ENCODE data around the gene MYL9. TPM values are rescaled to one million over a fixed set of nuclear protein-coding genes. Genes with fewer than 3 reads are reported as not detected.

MYL9 gene
- total and polyA plus RNA-seq, 4 donors, result 0.98 to 27.0 (median 7.6) TPM

DNA sequence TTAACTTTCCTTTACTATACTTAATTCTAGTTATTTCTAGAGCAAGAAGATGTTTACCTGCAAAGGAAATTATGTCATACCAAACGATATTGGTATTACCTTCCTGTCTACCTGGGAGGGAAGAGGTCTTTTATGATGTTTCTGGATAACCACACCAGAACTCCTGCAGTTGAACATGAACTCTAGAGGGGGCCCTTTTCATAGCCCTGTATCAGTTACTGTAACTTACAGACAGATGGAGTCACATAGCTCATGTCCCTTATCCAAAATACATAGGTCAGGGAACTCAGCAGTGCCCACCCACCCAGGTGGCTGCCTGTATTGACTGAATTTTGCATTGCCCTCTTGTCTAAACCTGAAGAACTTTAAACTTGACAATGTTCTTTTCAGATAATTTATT, 35.1 kb upstream of the MYL9 start:
- H3K36me3 ChIP-seq (ENCODE audit: control insufficient read depth in 4 of 4, insufficient read depth in 3 of 4, low read depth in 1 of 4, low read length in 3 of 4), result peaks cover 2 to 32% (median 18%) of the 10 kb centered on the region in 4 donors
- DNase-seq (ENCODE audit: low spot score), result no peak
- peak in 1 of 2 donors; percentile 20 for TF ChIP-seq RAD21 (IDR thresholded peaks at IDR 0.05)
- TF ChIP-seq, protein P1, sequence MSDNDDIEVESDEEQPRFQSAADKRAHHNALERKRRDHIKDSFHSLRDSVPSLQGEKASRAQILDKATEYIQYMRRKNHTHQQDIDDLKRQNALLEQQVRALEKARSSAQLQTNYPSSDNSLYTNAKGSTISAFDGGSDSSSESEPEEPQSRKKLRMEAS (IDR thresholded peaks at IDR 0.05), result no peak

GRCh38 chr20:36507746-36508145, 33.6 kb upstream of the MYL9 start:
- no peak overlapping the region for H3K27ac ChIP-seq (ENCODE audit: low read depth in 1 of 2, low read length in 2 of 2)
- H3K4me3 ChIP-seq (ENCODE audit: low read depth in 1 of 3, low read length in 3 of 3), result no peak overlapping the region
- H3K4me1 ChIP-seq (ENCODE audit: control insufficient read depth in 4 of 4, insufficient read depth in 4 of 4, low read length in 3 of 4), result no peaks in the 10 kb centered on the region
- 94% methylated on average over 6 of the region's 6 CpGs for WGBS
- no peak for TF ChIP-seq EGR1 (IDR thresholded peaks at IDR 0.05; ENCODE audit: low read depth in 2 of 2)
- TF ChIP-seq YY1 (IDR thresholded peaks at IDR 0.05), result no peak
- TF ChIP-seq TAF1 (conservative IDR thresholded peaks at IDR 0.05), result no peak
- no peak for TF ChIP-seq RAD21 (IDR thresholded peaks at IDR 0.05)
- no peaks in the 10 kb centered on the region for H3K9me3 ChIP-seq (ENCODE audit: control insufficient read depth in 4 of 4, low read length in 3 of 4)
- DNase-seq (ENCODE audit: low spot score), result no peak
- peaks cover 2 to 30% (median 14%) of the 10 kb centered on the region in 4 donors for H3K36me3 ChIP-seq (ENCODE audit: control insufficient read depth in 4 of 4, insufficient read depth in 3 of 4, low read depth in 1 of 4, low read length in 3 of 4)
- no peak overlapping the region for H3K9ac ChIP-seq (ENCODE audit: low read depth in 1 of 2, low read length in 2 of 2)
- H3K27me3 ChIP-seq (ENCODE audit: control insufficient read depth in 4 of 4, insufficient read depth in 4 of 4, low read length in 3 of 4), result no peaks in the 10 kb centered on the region

More for the DNA sequence above, 35.1 kb upstream of the MYL9 start:
- Histone ChIP-seq H3K9me3 (ENCODE audit: control insufficient read depth in 4 of 4, low read length in 3 of 4) (no peaks in the 10 kb centered on the region), H3K9ac (ENCODE audit: low read depth in 1 of 2, low read length in 2 of 2) (no peak overlapping the region), H3K27ac (ENCODE audit: low read depth in 1 of 2, low read length in 2 of 2) (no peak overlapping the region), H3K27me3 (ENCODE audit: control insufficient read depth in 4 of 4, insufficient read depth in 4 of 4, low read length in 3 of 4) (no peaks in the 10 kb centered on the region), H3K4me1 (ENCODE audit: control insufficient read depth in 4 of 4, insufficient read depth in 4 of 4, low read length in 3 of 4) (no peaks in the 10 kb centered on the region), H3K4me3 (ENCODE audit: low read depth in 1 of 3, low read length in 3 of 3) (no peak overlapping the region)
- WGBS, result 61% methylated on average over 1 of the region's 1 CpG

DNA sequence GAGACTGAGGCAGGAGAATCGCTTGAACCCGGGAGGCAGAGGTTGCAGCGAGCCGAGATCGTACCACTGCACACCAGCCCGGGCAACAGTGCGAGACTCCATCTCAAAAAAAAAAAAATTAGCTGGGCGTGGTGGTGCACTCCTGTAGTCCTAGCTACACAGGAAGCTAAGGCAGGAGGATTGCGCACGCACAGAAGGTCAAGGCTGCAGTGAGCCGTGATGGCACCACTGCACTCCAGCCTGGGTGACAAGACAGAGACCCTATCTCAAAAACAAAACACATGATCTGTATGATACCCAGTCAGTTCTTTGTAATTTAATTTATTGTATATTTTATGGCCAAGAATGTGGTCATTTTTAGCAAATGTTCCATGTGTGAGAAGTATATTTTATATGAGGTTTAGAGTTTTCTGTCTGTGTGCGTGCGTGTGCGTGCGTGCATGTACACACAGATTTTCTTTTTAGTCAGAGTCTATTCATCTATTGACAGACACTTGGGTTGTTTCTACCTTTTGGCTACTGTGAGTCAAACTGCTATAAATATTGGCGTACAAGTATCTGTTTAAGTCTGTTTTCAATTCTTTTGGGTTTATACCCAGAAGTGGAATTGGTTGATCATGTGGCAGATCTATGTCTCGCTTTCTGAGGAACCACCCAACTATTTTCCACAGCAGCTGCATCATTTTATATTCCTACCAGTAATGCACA, 22.2 kb upstream of the MYL9 start:
- no peak overlapping the region for H3K9ac ChIP-seq (ENCODE audit: low read depth in 1 of 2, low read length in 2 of 2)
- no peaks in the 10 kb centered on the region for H3K27me3 ChIP-seq (ENCODE audit: control insufficient read depth in 4 of 4, insufficient read depth in 4 of 4, low read length in 3 of 4)
- WGBS, result 95% methylated on average over 17 of the region's 17 CpGs
- H3K27ac ChIP-seq (ENCODE audit: low read depth in 1 of 2, low read length in 2 of 2), result no peak overlapping the region
- no peak for TF ChIP-seq RXRA (IDR thresholded peaks at IDR 0.05)
- no peak for TF ChIP-seq HNF4A (conservative IDR thresholded peaks at IDR 0.05)
- TF ChIP-seq, protein P1 (IDR thresholded peaks at IDR 0.05), result no peak
- no peak for TF ChIP-seq TAF1 (conservative IDR thresholded peaks at IDR 0.05)
- TF ChIP-seq SP1 (IDR thresholded peaks at IDR 0.05), result no peak
- TF ChIP-seq EGR1 (IDR thresholded peaks at IDR 0.05; ENCODE audit: low read depth in 2 of 2), result no peak
- TF ChIP-seq YY1 (IDR thresholded peaks at IDR 0.05), result no peak
- TF ChIP-seq FOXA2 (IDR thresholded peaks at IDR 0.05), result no peak
- no peak for TF ChIP-seq ZBTB33 (IDR thresholded peaks at IDR 0.05)
- TF ChIP-seq GABPA (IDR thresholded peaks at IDR 0.05 in 1 of 2, conservative IDR thresholded peaks at IDR 0.05 in 1 of 2), result no peak
- TF ChIP-seq HNF4G (IDR thresholded peaks at IDR 0.05), result no peak
- TF ChIP-seq NR2F2 (IDR thresholded peaks at IDR 0.05), result no peak
- no peak for TF ChIP-seq FOXA1 (IDR thresholded peaks at IDR 0.05)
- TF ChIP-seq, protein P2, sequence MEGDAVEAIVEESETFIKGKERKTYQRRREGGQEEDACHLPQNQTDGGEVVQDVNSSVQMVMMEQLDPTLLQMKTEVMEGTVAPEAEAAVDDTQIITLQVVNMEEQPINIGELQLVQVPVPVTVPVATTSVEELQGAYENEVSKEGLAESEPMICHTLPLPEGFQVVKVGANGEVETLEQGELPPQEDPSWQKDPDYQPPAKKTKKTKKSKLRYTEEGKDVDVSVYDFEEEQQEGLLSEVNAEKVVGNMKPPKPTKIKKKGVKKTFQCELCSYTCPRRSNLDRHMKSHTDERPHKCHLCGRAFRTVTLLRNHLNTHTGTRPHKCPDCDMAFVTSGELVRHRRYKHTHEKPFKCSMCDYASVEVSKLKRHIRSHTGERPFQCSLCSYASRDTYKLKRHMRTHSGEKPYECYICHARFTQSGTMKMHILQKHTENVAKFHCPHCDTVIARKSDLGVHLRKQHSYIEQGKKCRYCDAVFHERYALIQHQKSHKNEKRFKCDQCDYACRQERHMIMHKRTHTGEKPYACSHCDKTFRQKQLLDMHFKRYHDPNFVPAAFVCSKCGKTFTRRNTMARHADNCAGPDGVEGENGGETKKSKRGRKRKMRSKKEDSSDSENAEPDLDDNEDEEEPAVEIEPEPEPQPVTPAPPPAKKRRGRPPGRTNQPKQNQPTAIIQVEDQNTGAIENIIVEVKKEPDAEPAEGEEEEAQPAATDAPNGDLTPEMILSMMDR (IDR thresholded peaks at IDR 0.05; ENCODE audit: low read depth, low read length, missing input control), result no peak
- TF ChIP-seq JUND (IDR thresholded peaks at IDR 0.05), result no peak
- no peak for TF ChIP-seq REST (IDR thresholded peaks at IDR 0.05)
- TF ChIP-seq RAD21 (IDR thresholded peaks at IDR 0.05), result no peak
- TF ChIP-seq, protein P3, sequence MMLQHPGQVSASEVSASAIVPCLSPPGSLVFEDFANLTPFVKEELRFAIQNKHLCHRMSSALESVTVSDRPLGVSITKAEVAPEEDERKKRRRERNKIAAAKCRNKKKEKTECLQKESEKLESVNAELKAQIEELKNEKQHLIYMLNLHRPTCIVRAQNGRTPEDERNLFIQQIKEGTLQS (IDR thresholded peaks at IDR 0.05), result no peak
- H3K4me1 ChIP-seq (ENCODE audit: control insufficient read depth in 4 of 4, insufficient read depth in 4 of 4, low read length in 3 of 4), result peaks cover 0 to 3% (median 0%) of the 10 kb centered on the region in 4 donors
- no peak for DNase-seq (ENCODE audit: low spot score)
- no peaks in the 10 kb centered on the region for H3K9me3 ChIP-seq (ENCODE audit: control insufficient read depth in 4 of 4, low read length in 3 of 4)
- peaks cover 4 to 17% (median 12%) of the 10 kb centered on the region in 4 donors for H3K36me3 ChIP-seq (ENCODE audit: control insufficient read depth in 4 of 4, insufficient read depth in 3 of 4, low read depth in 1 of 4, low read length in 3 of 4)
- no peak overlapping the region for H3K4me3 ChIP-seq (ENCODE audit: low read depth in 1 of 3, low read length in 3 of 3)

Measured in liver (tissue), 9 donors.